Lower leg skin (tissue), 4 donors: ENCODE results near the gene RXRA. TPM values are rescaled to one million over a fixed set of nuclear protein-coding genes. Genes with fewer than 3 reads are reported as not detected.

Experiments
- DNase-seq, 2 donors: peaks; one replicate each; pipeline ENCODE4 v3.0.0-alpha.2; 2019; ENCODE audit warnings: low spot score in 2 of 2
- H3K4me3 ChIP-seq: fragments of 200-600 bp; sonication (generic); 2 replicates; pipeline ENCODE4 v1.5.1; 2017; ENCODE audit warnings: mild to moderate bottlenecking, low read depth; ENCODE audit not compliant: poor library complexity, severe bottlenecking
- POLR2A ChIP-seq, 2 donors: fragments of 450-650 bp; IDR thresholded peaks; one replicate each; pipeline ENCODE4 v1.6.1; 2016 to 2017; ENCODE audit warnings: antibody characterized with exemption in 2 of 2, mild to moderate bottlenecking in 1 of 2, moderate library complexity in 1 of 2
- WGBS, 2 donors: methylation state at CpG; one replicate each; pipeline ENCODE4 v1.1.5; 2018; 5-methylcytosine and 5-hydroxymethylcytosine counted together
- intact Hi-C: fragments of 100-400 bp; cut with DNase I; formaldehyde crosslinking; loops from one replicate; pipeline ENCODE4 v1.15.0; 2023; ENCODE audit warnings: low total_unique reads
- total RNA-seq, 4 donors: library from RNA; depleted of rRNA; stranded (reverse); fragments of >200 nt; gene quantifications; one replicate each; pipeline ENCODE4 v1.1.0, GENCODE V29; 2016
- TF ChIP-seq, protein P1 (sequence below), 3 donors: fragments of 450-650 bp; IDR thresholded peaks; one replicate each; pipeline ENCODE4 v1.5.1; 2016; ENCODE audit warnings: antibody characterized with exemption in 3 of 3, mild to moderate bottlenecking in 3 of 3, moderate library complexity in 2 of 3

Gene RXRA
- total RNA-seq, 4 donors from 2014 or later: 143 to 242 (median 166) TPM

DNA sequence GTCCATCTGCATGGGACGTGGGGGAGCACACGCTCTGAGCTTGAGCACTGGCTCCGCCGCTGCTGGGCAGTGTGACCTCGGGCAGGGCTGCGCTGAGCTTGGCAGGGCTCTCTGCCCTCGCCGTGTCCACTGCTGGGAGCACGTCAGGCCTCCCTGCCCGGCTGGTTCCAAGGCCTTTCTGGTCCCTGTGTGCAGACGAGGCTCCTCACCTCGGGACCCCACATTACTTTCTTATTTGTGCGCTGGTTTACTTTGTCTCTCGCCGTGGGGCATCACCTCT lies 43.9 kb downstream of the RXRA start:
- intact Hi-C loops: no loop called here
- no peak overlapping the region for H3K4me3 ChIP-seq
- no peak for DNase-seq
- TF ChIP-seq POLR2A (IDR thresholded peaks at IDR 0.05): no peak
- TF ChIP-seq, protein P1, sequence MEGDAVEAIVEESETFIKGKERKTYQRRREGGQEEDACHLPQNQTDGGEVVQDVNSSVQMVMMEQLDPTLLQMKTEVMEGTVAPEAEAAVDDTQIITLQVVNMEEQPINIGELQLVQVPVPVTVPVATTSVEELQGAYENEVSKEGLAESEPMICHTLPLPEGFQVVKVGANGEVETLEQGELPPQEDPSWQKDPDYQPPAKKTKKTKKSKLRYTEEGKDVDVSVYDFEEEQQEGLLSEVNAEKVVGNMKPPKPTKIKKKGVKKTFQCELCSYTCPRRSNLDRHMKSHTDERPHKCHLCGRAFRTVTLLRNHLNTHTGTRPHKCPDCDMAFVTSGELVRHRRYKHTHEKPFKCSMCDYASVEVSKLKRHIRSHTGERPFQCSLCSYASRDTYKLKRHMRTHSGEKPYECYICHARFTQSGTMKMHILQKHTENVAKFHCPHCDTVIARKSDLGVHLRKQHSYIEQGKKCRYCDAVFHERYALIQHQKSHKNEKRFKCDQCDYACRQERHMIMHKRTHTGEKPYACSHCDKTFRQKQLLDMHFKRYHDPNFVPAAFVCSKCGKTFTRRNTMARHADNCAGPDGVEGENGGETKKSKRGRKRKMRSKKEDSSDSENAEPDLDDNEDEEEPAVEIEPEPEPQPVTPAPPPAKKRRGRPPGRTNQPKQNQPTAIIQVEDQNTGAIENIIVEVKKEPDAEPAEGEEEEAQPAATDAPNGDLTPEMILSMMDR (IDR thresholded peaks at IDR 0.05): no peak
- WGBS, 2 donors: 74 to 87% methylated on average over 15 of the region's 15 CpGs

DNA sequence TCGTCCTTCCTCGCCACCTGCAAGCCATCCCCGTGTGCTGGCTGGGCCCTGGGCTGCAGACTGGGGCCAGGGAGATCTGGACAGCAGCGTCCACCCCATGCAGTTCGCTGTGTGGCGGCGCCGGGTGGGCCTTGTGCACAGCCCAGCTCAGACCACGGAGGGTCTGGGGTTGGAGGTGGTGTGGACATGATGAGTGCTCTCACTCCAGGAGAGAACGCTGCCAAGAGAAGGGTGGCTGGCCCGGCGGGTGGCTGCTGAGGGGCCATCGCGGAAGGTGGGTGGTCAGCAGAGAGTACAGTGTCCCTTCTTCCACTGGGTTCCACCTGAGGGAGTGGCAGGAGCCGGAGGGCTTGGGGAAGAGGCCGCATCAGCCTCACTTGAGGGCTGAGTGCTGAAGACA lies 44.4 kb downstream of the RXRA start:
- no peak overlapping the region for H3K4me3 ChIP-seq
- DNase-seq: no peak
- no peak for TF ChIP-seq POLR2A (IDR thresholded peaks at IDR 0.05)
- TF ChIP-seq, protein P1 (IDR thresholded peaks at IDR 0.05): no peak
- WGBS, 2 donors: 90 to 92% methylated on average over 14 to 16 of the region's 16 CpGs
- intact Hi-C loops: no loop called here

DNA sequence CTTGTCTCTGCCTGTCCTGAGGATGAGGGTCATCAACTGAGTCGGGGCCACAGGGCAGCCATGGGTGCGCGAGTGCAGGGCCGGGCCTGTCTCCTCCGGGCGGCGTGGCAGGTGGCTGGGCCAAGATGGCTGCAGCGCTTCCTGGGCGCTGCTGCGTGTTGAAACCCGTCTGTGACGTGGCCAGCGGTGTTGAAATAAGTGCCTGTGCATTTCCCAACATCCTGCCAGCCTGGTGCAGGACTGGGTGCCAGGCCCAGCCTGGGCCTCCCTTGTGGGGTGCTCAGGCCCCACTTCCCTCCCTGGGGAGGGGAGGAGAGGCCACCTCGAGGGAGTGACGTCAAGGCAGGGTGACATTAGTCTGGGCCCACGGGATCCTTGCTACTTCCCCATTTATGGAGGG lies 45.5 kb downstream of the RXRA start:
- DNase-seq: peak; percentile 82 to 94
- no peak for TF ChIP-seq POLR2A (IDR thresholded peaks at IDR 0.05)
- TF ChIP-seq, protein P1 (IDR thresholded peaks at IDR 0.05): no peak
- intact Hi-C loops: no loop called here
- WGBS, 2 donors: 48 to 54% methylated on average over 10 to 16 of the region's 16 CpGs
- H3K4me3 ChIP-seq: no peak overlapping the region

DNA sequence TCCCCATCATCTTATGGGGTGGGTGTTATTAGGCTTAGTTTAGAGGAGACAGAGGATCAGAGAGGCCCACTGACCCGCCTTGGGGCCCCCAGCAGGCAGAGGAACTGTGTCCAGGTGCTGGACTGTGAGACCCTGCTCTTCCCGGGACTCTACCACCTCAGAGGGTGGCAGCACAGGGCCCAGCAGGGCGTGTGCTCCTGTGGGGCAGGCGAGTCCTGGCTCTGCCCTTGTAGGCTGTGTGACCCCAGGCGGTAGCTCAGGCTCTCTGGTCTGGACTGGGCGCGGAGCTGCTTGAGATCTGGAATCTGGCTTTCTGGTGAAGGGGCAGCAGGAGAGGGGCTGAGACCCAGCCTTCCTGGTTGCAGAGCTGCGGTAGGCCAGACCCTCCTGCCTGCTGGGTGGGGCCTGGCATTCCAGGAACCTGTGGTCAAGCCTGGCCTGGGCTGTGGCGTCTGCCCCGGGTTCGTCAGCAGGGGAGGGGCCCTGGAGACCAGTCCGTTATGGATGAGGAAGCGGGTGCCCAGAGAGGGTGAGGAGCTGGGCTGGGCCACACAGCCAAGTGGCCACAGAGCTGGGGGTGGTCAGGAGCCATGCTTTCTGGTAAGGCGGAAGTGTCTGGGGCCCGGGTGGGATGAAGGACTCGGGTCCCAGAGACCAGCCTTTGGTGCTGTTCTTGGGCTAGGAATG lies 46.5 kb downstream of the RXRA start:
- no peak for DNase-seq
- TF ChIP-seq, protein P1 (IDR thresholded peaks at IDR 0.05): no peak
- TF ChIP-seq POLR2A (IDR thresholded peaks at IDR 0.05): no peak
- no peak overlapping the region for H3K4me3 ChIP-seq
- WGBS, 2 donors: 42 to 48% methylated on average over 12 to 14 of the region's 16 CpGs
- intact Hi-C loops: no loop called here

DNA sequence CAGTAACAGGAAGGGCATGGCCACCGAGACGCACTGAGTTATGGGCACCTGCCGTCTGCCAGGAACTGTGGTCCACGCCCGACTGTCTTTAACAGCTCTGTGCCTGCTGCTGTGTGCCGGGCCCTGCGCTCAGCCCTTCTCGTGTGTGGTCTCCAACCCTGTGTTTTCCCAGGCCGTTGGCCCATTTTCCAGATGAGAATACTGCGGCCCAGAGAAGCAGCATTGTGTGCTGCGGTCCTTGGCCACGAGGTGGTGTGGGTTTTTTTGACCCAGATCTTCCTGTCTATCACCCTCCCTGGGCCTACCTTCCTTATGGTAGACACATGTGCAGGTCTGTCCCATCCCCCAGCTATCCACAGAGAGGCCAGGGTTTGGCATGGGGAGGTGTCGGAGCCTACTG lies 47.0 kb downstream of the RXRA start:
- intact Hi-C loops: no loop called here
- TF ChIP-seq POLR2A (IDR thresholded peaks at IDR 0.05): no peak
- TF ChIP-seq, protein P1 (IDR thresholded peaks at IDR 0.05): no peak
- H3K4me3 ChIP-seq: no peak overlapping the region
- 45 to 61% methylated on average over 13 of the region's 13 CpGs for WGBS, 2 donors
- no peak for DNase-seq

DNA sequence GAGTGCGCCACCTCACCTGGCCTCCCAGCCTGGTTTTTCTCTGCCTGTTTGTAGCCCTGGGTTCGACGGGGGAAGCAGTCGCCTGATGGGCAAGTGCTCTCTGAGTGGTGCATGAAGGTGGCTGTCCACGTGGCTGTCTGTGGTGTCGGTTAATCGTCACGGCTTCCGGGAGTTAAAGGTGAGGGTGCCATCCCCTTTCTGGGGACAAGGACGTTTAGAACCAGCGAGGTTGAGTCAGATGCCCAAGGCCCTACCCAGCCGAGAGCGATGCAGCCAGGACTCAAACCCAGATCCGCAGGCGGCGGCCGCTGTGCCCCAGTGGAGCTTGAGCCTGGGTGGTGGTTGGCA lies 47.7 kb downstream of the RXRA start:
- no peak for DNase-seq
- no peak for TF ChIP-seq POLR2A (IDR thresholded peaks at IDR 0.05)
- TF ChIP-seq, protein P1 (IDR thresholded peaks at IDR 0.05): no peak
- intact Hi-C loops: no loop called here
- WGBS, 2 donors: 80 to 83% methylated on average over 17 of the region's 17 CpGs
- H3K4me3 ChIP-seq: no peak overlapping the region
